Effector memory CD8-positive, alpha-beta T cell (primary cell): Measurements from ENCODE around the gene ETHE1.
"Not testable (repeated sequence)": the region's sequence is repeated elsewhere in the genome, so short reads cannot be mapped to it uniquely, and the experiment has no call there.

Experiments
- ATAC-seq: fragments of 150-1000 bp; cut with Tn5 transposase; replicated peaks from 2 replicates; pipeline ENCODE4 v1.10.0; 2021; ENCODE audit warnings: mild to moderate bottlenecking, moderate library complexity
- DNase-seq, 3 experiments: peaks; one replicate each; pipeline ENCODE4 v3.0.0; 2021
- H3K27ac Mint-ChIP-seq, 2 donors: one replicate each; pipeline ENCODE4 v1.8.0; 2022; ENCODE audit warnings: mild to moderate bottlenecking in 2 of 2, mixed read lengths in 2 of 2, moderate library complexity in 2 of 2
- H3K27me3 Mint-ChIP-seq, 2 donors: one replicate each; pipeline ENCODE4 v1.8.0; 2022; ENCODE audit warnings: mixed read lengths in 2 of 2
- H3K36me3 Mint-ChIP-seq: one replicate; pipeline ENCODE4 v1.8.0; 2022; ENCODE audit warnings: mild to moderate bottlenecking, moderate library complexity, mixed read lengths; ENCODE audit not compliant: insufficient read depth
- H3K4me1 Mint-ChIP-seq, 2 donors: one replicate each; pipeline ENCODE4 v1.8.0; 2022; ENCODE audit warnings: low read depth in 2 of 2, mixed read lengths in 2 of 2
- H3K4me3 Mint-ChIP-seq, 2 donors: one replicate each; pipeline ENCODE4 v1.8.0; 2022; ENCODE audit warnings: mild to moderate bottlenecking in 2 of 2, mixed read lengths in 2 of 2, moderate library complexity in 2 of 2
- H3K9me3 Mint-ChIP-seq, 2 donors: one replicate each; pipeline ENCODE4 v1.8.0; 2022; ENCODE audit warnings: mixed read lengths in 2 of 2

Gene ETHE1

DNA sequence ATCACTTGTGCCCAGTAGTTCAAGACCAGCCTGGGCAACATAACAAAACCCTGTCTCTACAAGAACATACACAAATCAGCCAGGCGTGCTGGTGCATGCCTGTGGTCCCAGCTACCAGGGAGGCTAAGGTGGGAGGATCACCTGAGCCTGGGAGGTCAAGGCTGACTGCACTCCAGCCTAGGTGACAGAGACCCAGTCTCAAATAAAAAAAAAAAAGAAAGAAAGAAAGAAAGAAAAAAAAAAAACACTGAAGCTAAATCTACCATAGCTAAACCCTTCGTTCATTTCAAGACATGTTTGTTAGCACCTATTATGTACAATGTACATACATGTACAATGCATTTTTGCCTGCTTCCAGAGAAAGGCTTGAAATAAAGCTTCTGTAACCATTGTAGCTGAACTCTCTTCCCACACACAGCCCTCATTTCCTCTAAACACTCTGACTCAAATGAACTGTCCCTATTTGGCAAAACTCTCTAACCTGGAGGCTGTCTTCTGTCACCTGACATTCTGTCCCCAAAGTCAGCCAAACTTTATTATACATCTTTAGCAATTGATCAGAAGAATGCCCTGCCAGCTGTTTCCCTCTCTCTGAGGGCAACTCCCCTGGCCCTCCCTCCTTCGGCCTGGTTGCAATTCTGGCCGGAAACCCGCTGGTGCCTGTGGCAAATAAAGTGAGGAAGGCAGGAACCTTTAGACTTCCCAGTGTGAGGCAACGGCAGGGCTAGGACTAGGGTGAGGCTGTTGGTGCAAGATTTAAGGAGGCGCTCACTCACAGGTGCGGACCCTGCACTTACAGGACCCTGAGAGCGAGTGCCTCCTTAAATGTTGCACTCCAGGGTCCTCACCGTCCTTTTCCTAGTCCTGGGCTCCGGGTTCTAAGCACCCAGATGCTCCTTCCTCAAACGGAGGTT is 1.8 kb downstream of the ETHE1 start:
- ATAC-seq, result peak; percentile 62
- Mint-ChIP-seq H3K4me3 (peak overlapping the region; percentile 79 to 93), H3K27ac (peak overlapping the region; percentile 71 to 74), H3K4me1 (peaks cover 23 to 31% of the 10 kb centered on the region in 2 donors), H3K36me3 (peaks cover 11% of the 10 kb centered on the region), H3K27me3 (no peaks in the 10 kb centered on the region), H3K9me3 (no peaks in the 10 kb centered on the region)
- peak in 1 of 3 experiments; percentile 7 for DNase-seq

DNA sequence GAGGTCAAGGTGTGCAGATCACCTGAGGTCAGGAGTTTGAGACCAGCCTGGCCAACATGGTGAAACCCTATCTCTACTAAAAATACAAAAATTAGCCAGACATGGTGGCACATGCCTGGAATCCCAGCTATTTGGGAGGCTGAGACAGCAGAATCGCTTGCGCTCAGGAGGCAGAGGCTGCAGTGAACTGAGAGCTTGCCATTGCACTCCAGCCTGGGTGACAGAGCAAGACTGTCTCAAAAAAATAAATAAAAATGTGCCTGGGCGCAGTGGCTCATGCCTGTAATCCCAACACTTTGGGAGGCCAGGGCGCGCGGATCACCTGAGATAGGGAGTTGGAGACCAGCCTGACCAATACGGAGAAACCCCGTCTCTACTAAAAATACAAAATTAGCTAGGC is 3.3 kb downstream of the ETHE1 start:
- not testable (repeated sequence) for H3K9me3 Mint-ChIP-seq, DNase-seq, H3K27me3 Mint-ChIP-seq, ATAC-seq, H3K4me3 Mint-ChIP-seq, H3K27ac Mint-ChIP-seq
- peaks cover 27 to 35% of the 10 kb centered on the region in 2 donors for H3K4me1 Mint-ChIP-seq
- H3K36me3 Mint-ChIP-seq, result peaks cover 12% of the 10 kb centered on the region

DNA sequence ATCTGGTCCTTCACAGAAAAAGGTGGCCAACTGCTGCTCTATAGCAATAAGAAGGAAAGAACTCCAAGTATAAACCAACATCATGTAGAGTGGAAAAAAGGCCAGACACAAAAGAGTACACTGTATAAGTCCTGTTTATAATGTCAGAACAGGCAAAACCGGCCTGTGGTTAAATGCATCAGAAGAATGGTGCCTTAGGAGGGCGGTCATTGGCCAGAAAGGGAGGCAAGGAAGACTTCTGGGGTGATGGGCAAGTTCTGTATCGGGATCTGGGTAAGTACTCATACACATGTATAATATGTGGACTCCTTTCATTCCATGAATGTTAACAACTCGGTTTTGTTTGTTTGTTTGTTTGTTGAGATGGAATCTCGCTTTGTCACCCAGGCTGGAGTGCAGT is 4.1 kb downstream of the ETHE1 start:
- no peak overlapping the region for H3K4me3 Mint-ChIP-seq
- ATAC-seq (no peak), DNase-seq (no peak)
- peaks cover 12% of the 10 kb centered on the region for H3K36me3 Mint-ChIP-seq
- no peak overlapping the region for H3K27ac Mint-ChIP-seq
- peaks cover 27 to 35% of the 10 kb centered on the region in 2 donors for H3K4me1 Mint-ChIP-seq
- no peaks in the 10 kb centered on the region for H3K27me3 Mint-ChIP-seq
- no peaks in the 10 kb centered on the region for H3K9me3 Mint-ChIP-seq

DNA sequence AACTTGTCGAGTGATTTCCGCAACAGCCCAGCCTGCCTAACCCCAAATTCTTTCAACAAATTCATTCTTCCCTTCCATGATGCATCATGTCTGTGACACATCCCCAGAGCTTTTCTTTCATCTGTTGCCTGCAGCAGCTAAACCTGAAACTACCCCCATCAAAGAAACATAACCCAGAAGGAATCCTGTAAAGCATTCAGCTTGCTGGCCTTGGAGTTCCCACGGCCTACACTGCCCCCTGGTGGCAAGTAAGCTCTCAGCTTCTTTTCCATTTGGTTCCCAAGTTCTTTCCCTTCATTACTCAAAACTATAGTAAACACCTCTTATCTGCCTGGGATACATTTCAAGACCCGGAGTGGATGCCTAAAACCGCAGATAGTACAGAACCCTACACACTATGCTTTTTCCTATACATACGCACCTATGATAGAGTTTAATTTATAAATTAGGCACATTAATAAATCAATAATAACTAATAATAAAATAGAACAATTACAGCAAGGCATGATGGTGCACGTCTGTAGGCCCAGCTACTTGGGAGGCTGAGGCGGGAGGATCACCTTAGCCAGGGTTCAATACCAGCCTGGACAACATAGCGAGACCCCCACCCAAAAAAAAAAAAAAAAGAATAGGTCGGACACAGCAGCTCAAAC is 7.4 kb downstream of the ETHE1 start:
- DNase-seq (peak; percentile 73 to 75 (median 75)), ATAC-seq (peak; percentile 68)
- no peaks in the 10 kb centered on the region for H3K9me3 Mint-ChIP-seq
- peak overlapping the region in 1 of 2 donors; percentile 28 for H3K27ac Mint-ChIP-seq
- H3K36me3 Mint-ChIP-seq, result peaks cover 16% of the 10 kb centered on the region
- no peak overlapping the region for H3K4me3 Mint-ChIP-seq
- no peaks in the 10 kb centered on the region for H3K27me3 Mint-ChIP-seq
- peaks cover 5 to 12% of the 10 kb centered on the region in 2 donors for H3K4me1 Mint-ChIP-seq

DNA sequence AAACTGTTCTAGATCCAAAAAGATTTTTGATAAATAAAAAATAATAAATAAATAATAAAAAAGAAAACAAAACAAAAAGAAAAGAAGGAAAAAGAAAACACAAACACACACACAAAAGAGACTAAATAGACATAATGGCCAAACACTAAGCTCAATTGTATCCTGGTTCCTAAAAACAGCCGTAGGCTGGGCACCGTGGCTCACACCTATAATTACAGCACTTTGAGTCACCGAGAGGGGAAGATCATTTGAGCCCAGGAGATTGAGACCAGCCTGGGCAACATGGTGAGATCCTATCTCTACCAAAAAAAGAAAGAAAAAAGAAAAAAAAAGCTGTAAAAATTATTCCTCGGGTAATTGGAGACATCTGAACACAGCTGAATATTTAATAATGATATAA is 8.9 kb downstream of the ETHE1 start:
- H3K36me3 Mint-ChIP-seq, result peaks cover 22% of the 10 kb centered on the region
- H3K27ac Mint-ChIP-seq, result peak overlapping the region in 1 of 2 donors; percentile 77
- DNase-seq (no peak), ATAC-seq (no peak)
- no peaks in the 10 kb centered on the region for H3K27me3 Mint-ChIP-seq
- no peak overlapping the region for H3K4me3 Mint-ChIP-seq
- H3K4me1 Mint-ChIP-seq, result peaks cover 4 to 9% of the 10 kb centered on the region in 2 donors
- no peaks in the 10 kb centered on the region for H3K9me3 Mint-ChIP-seq

DNA sequence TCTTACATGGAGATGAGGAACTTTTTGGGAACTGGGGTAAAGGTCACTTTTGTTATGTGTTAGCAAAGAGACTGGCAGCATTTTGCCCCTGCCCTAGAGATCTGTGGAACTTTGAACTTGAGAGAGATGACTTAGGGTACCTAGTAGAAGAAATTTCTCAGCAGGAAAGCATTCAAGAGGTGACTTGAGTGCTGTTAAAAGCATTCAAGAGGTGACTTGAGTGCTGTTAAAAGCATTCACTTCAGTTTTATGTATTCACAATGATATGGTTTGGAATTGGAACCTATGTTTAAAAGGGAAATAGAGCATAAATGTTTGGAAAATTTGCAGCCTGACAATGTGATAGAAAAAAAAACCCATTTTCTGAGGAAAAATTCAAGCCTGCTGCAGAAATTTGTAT is 14.6 kb downstream of the ETHE1 start:
- not testable (repeated sequence) for ATAC-seq, DNase-seq, H3K4me3 Mint-ChIP-seq, H3K27me3 Mint-ChIP-seq, H3K9me3 Mint-ChIP-seq, H3K4me1 Mint-ChIP-seq
- Mint-ChIP-seq H3K36me3 (peaks cover 33% of the 10 kb centered on the region), H3K27ac (peak overlapping the region in 1 of 2 donors; percentile 77)

DNA sequence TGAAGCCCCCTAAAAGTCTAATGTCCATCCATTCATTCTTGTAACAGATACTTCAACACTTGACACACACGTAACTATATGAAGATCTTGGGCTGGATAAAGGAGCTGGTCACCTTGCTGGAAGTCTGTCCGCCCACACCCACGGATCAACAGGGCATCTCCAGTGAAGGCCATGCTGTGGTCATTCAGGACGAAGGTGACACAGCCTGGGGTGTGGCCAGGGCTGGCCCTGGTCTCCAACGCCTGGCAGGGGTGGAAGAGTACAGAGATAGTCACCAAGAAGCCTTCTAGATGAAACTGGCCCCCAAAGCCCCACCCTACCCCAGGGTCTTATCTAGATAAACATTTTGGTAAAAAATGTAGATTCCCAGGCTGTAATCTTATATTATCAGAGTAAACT is 15.7 kb downstream of the ETHE1 start:
- H3K4me1 Mint-ChIP-seq, result peaks cover 0 to 1% of the 10 kb centered on the region in 2 donors
- DNase-seq (no peak), ATAC-seq (no peak)
- H3K27me3 Mint-ChIP-seq, result no peaks in the 10 kb centered on the region
- H3K4me3 Mint-ChIP-seq, result no peak overlapping the region
- peaks cover 29% of the 10 kb centered on the region for H3K36me3 Mint-ChIP-seq
- H3K9me3 Mint-ChIP-seq, result no peaks in the 10 kb centered on the region
- peak overlapping the region in 1 of 2 donors; percentile 49 for H3K27ac Mint-ChIP-seq

DNA sequence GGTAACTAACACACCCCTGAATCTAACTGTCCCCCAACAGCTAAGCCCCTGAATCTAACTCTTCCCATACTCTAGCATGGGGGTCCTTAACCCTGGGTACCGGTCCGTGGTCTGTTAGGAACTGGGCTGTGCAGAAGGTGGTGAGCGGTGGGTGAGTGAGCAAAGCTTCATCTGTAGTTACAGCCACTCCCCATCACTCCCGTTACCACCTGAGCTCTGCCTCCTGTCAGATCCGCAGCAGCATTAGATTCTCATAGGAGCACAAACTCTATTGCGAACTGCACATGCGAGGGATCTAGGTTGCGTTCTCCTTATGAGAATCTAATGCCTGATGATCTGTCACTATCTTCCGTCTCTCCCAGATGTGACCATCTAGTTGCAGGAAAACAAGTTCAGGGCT is 16.3 kb downstream of the ETHE1 start:
- no peak for ATAC-seq

DNA sequence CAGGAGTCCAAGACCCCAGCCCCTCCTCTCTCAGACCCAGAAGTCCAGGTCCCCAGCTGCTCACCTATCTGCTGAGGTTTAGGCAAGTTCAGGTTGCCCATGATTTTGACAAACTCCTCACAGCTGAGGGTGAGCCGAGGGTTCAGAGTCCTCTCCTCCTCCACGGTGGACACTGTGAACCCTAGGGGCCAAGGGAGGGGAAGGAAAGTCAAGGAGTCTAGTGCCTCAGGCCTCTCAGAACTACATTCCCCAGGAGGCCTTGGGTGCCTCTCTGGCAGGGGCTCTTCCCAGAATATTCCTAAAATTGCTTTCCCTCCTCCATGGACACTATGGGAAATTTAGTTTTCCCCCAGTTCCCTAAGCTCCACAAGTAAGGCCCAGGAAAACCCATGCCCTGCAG is 19.1 kb downstream of the ETHE1 start:
- Mint-ChIP-seq H3K4me3 (no peak overlapping the region), H3K27ac (peak overlapping the region in 1 of 2 donors; percentile 62), H3K4me1 (peaks cover 15 to 18% of the 10 kb centered on the region in 2 donors), H3K27me3 (no peaks in the 10 kb centered on the region), H3K36me3 (peaks cover 28% of the 10 kb centered on the region), H3K9me3 (no peaks in the 10 kb centered on the region)
- DNase-seq, result no peak
- ATAC-seq, result no peak

More for the DNA sequence above, 16.3 kb downstream of the ETHE1 start:
- Mint-ChIP-seq H3K4me1 (peaks cover 0 to 1% of the 10 kb centered on the region in 2 donors), H3K4me3 (no peak overlapping the region), H3K9me3 (no peaks in the 10 kb centered on the region), H3K27ac (peak overlapping the region; percentile 49), H3K36me3 (peaks cover 32% of the 10 kb centered on the region), H3K27me3 (no peaks in the 10 kb centered on the region)
- no peak for DNase-seq

DNA sequence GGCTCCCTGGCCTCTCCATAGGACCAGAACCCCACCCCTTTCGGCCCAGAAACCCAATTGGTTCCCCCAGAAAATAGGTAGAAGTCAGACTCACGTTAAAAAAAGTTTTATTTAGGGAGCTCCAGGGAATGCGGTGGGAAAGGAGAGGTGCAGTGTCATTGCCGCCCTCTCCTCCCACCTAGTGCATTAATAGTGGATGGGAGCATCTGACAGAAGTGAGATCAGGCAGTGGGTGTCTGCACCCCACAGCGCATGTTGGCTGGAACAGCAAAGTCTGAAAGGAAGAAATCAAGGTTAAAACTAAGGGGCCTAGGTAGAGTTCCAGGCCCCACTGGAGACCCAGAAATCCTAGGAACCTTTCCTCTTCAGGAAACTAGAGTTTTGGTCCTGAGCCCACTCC is 20.4 kb downstream of the ETHE1 start:
- DNase-seq, result no peak
- H3K27me3 Mint-ChIP-seq, result no peaks in the 10 kb centered on the region
- H3K9me3 Mint-ChIP-seq, result no peaks in the 10 kb centered on the region
- H3K36me3 Mint-ChIP-seq, result peaks cover 23% of the 10 kb centered on the region
- peak overlapping the region; percentile 81 to 82 for H3K27ac Mint-ChIP-seq
- H3K4me1 Mint-ChIP-seq, result peaks cover 18% of the 10 kb centered on the region in 2 donors
- H3K4me3 Mint-ChIP-seq, result no peak overlapping the region
- ATAC-seq, result no peak

DNA sequence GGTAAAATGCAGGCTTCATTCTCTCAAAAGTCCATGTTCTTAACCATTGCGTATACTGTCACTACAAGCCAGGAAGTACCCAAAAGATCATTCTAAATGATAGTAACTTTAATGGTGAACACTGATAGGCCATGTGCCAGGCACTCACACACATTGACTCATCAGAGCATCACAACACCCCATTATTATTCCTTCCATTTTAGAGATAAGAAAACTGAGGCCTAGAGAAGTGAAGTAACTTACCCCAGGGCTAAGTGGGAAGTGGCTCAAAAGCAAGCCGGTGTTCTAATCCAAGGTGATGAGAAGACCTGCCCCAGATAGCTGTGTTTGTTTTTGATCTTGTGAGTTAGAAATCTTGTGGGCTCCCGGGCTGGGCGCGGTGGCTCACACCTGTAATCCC is 21.1 kb downstream of the ETHE1 start:
- Mint-ChIP-seq H3K27ac (peak overlapping the region; percentile 82 to 97), H3K4me3 (peak overlapping the region; percentile 56 to 96), H3K36me3 (peaks cover 26% of the 10 kb centered on the region), H3K27me3 (no peaks in the 10 kb centered on the region), H3K9me3 (no peaks in the 10 kb centered on the region), H3K4me1 (peaks cover 18 to 22% of the 10 kb centered on the region in 2 donors)
- DNase-seq (no peak), ATAC-seq (no peak)

DNA sequence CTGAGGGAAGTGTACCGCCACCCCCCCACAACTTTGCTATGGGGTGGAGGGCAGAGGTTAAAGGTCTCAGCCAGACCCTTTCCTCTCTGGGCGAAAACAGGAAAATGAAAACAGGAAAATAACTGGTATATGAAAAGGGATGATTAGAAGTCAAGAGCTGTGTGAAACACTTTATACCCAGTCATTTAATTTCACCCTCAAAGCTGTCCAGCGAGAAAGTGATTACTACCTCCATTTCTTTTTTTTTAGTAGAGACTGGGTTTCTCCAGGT is 21.9 kb downstream of the ETHE1 start:
- peaks cover 20% of the 10 kb centered on the region for H3K36me3 Mint-ChIP-seq
- no peak for DNase-seq
- H3K4me1 Mint-ChIP-seq, result peaks cover 18 to 25% of the 10 kb centered on the region in 2 donors
- peak overlapping the region; percentile 96 to 97 for H3K4me3 Mint-ChIP-seq
- no peaks in the 10 kb centered on the region for H3K27me3 Mint-ChIP-seq
- no peak for ATAC-seq
- no peaks in the 10 kb centered on the region for H3K9me3 Mint-ChIP-seq
- peak overlapping the region; percentile 82 to 97 for H3K27ac Mint-ChIP-seq

DNA sequence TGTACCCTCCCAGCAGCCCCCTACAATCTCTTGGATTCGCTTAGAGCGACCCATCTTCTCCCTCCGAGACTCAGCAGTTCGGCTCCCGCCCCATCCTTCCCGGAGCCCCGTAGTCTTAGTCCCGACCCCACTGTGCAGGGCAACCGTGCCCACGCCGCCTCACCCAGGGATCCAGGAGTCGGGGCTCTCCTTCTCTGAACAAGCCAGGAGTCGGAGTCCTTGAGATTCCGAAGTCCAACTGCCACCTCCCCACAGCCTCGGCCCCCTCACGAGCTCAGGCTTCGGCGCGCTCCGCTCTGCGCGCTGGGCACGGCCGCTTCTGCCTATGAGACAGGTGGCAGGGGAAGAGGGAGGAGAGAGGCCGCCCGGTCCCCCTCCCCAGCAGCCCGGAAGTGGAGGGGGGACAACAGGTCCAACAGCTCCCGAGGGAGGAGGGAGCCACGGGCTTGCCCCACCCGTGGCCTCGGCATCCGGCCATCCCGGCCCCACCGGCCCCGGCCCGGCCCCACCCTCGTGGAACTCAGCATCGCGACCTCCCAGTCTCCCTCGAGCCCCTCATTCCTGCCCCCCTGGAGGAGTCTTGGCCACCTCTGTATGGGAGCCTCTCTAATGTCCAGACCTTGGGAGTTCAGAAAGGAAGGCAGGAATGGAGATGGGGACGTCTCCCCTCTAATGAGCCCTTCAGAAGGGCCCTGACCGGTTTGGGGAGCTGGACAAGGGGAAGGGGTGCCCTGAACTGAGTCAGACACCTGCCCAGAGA is 22.4 kb downstream of the ETHE1 start, which contains the start of gene PHLDB3:
Gene PHLDB3, minus strand, starts transcription at position 321 of the 760 bp plus-strand sequence. CDS start 628 bp downstream, outside the sequence.
- H3K4me3 Mint-ChIP-seq, result peak within 1 kb of the TSS; percentile 96 to 97
- peak within 1 kb of the TSS; percentile 91 to 97 for H3K27ac Mint-ChIP-seq
- peaks cover 20% of the 10 kb centered on the region for H3K36me3 Mint-ChIP-seq
- peaks cover 18 to 25% of the 10 kb centered on the region in 2 donors for H3K4me1 Mint-ChIP-seq
- no peaks in the 10 kb centered on the region for H3K9me3 Mint-ChIP-seq
- no peaks in the 10 kb centered on the region for H3K27me3 Mint-ChIP-seq
- peak; percentile 36 for ATAC-seq
- DNase-seq, result no peak
